ENCODE measurements around the gene UPF3A.
"Not testable (repeated sequence)": the region's sequence is repeated elsewhere in the genome, so short reads cannot be mapped to it uniquely, and the experiment has no call there.

Gene UPF3A

DNA sequence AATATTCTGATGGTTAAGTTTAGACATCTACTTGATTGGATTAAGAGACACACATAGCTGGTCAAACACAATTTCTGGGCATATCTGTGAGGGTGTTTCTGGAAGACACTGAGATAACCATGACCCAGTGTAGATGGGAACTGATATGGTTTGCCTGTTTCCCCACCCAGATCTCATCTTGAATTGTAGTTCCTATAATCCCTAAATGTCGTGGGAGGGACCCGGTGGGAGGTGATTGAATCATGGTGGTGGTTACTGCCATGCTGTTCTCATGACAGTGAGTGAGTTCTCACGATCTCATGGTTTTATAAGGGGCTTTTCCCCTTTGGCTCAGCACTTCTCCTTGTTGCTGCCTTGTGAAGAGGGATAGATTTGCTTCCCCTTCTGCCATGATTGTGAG, 65.9 kb downstream of the UPF3A start:
- not testable (repeated sequence) for H3K4me1 ChIP-seq (ENCODE audit: control insufficient read depth, low read depth, low read length); H3K9me3 ChIP-seq (ENCODE audit: control insufficient read depth, low read depth, low read length)

DNA sequence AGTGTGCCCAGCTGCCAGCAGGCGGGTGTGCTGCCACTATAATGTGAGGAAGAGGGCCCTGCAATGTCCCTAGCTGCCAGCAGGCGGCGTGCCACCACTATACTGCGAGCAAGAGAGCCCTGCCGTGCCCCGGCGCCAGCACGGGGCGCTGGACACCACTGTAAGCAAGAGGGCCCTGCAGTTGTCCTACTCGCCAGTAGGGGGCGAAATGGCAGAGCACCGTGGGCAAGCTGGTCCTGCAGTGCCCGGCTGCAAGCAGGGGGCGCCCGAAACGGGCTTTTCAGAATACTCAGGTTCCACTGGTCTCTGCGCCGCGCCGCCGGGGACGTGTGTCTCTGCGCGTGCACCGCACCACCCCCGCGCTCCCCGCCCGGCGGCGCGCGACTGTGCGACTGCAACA, 71.4 kb downstream of the UPF3A start:
- not testable (repeated sequence) for H3K27ac ChIP-seq (ENCODE audit: low read length); H3K4me3 ChIP-seq (ENCODE audit: low read length); H3K9me3 ChIP-seq (ENCODE audit: control insufficient read depth, low read depth, low read length); H3K36me3 ChIP-seq (ENCODE audit: control insufficient read depth, low read depth, low read length); H3K27me3 ChIP-seq (ENCODE audit: control insufficient read depth, insufficient read depth, low read length); H3K4me1 ChIP-seq (ENCODE audit: control insufficient read depth, low read depth, low read length); H3K9ac ChIP-seq (ENCODE audit: low read length)

More for the DNA sequence above, 65.9 kb downstream of the UPF3A start:
- H3K27me3 ChIP-seq (ENCODE audit: control insufficient read depth, insufficient read depth, low read length); H3K36me3 ChIP-seq (ENCODE audit: control insufficient read depth, low read depth, low read length); H3K9ac ChIP-seq (ENCODE audit: low read length); H3K4me3 ChIP-seq (ENCODE audit: low read length); H3K27ac ChIP-seq (ENCODE audit: low read length): not testable (repeated sequence)

DNA sequence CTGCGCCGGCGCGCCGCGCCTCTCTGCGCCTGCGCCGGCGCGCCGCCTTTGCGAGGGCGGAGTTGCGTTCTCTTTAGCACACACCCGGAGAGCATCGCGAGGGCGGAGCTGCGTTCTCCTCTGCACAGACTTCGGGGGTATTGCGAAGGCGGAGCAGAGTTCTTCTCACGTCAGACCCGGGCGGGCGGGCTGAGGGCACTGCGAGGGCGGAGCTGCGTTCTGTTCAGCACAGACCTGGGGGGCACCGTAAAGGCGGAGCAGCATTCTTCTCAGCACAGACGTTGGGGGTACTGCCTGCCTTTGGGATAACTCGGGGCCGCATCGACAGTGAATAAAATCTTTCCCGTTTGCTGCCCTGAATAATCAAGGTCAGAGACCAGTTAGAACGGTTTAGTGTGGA, 72.0 kb downstream of the UPF3A start:
- H3K9me3 ChIP-seq (ENCODE audit: control insufficient read depth, low read depth, low read length); H3K4me3 ChIP-seq (ENCODE audit: low read length); H3K27me3 ChIP-seq (ENCODE audit: control insufficient read depth, insufficient read depth, low read length); H3K4me1 ChIP-seq (ENCODE audit: control insufficient read depth, low read depth, low read length); H3K27ac ChIP-seq (ENCODE audit: low read length); H3K36me3 ChIP-seq (ENCODE audit: control insufficient read depth, low read depth, low read length); H3K9ac ChIP-seq (ENCODE audit: low read length): not testable (repeated sequence)
